ENCODE measurements around the gene TTLL5.

TTLL5 gene

GRCh38 chr14:75876530-75876929 lies 215.5 kb downstream of the TTLL5 start:
- DNase-seq, result no peak

GRCh38 chr14:75877292-75877691 lies 216.2 kb downstream of the TTLL5 start:
- no peak for DNase-seq

GRCh38 chr14:75877884-75878283 lies 216.8 kb downstream of the TTLL5 start:
- DNase-seq, result no peak

- no peak for DNase-seq
Observed at GRCh38 chr14:75879031-75879430, 218.0 kb downstream of the TTLL5 start.

DNA sequence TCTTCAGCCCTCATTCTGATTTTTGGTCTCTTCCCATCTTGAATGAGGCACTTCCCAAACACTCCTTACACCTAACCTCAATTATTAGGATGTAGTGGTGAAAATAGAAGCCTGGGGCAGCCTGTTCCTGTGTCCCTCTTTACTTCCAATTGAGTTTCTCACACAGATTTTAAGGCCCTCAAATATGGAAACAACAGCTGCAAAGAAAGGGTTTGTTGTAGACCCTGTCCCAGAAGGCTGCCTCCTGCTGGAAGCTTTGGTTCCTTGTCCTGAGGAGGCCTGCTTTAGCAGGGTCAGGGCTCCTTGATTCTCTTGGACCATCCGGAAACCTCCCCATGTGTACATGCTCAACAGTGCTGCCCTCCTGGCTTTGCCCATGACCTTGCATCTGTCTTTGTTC lies 219.5 kb downstream of the TTLL5 start:
- DNase-seq, result no peak

DNA sequence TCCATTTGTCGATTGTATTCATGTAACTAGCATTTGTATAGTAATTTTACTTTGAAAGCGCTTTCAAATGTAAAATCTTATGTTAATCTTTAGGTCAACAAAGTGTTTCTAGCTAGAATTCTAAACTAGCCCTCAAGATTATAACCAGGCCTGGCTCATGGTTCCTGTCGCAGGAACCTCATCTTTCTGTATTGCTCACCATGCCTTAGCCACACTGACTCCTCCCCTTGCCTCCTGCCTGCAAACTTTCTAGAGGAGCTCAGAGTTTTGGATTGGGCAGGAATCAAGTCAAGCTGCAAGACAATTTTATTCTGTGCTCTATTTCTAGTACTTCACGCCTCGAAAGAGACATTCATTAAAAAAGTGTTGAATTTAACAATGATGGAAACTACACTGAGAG lies 220.9 kb downstream of the TTLL5 start:
- no peak for DNase-seq

- DNase-seq, result no peak
Observed at GRCh38 chr14:75884198-75884611, 223.2 kb downstream of the TTLL5 start.

DNA sequence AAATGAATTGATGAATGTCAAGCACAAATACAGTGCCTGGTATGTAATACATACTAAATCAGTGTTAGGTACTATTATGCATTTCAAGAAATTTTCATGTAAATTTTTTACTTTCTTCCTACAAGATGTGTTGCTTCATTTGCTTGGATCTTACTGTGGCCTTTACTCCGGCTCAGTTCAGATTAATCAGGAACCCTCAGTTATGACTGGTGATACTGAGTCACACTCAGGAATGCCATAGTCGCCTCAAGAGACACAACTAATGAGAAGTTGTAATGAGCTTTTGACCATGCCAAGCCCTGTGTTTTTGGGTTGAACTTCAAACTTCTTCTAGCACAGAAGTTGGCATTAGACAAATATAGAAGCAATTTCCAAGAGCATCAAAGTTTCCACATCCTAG lies 224.8 kb downstream of the TTLL5 start:
- no peak for DNase-seq

- no peak for DNase-seq
Observed at GRCh38 chr14:75886636-75887348, 225.7 kb downstream of the TTLL5 start.

DNA sequence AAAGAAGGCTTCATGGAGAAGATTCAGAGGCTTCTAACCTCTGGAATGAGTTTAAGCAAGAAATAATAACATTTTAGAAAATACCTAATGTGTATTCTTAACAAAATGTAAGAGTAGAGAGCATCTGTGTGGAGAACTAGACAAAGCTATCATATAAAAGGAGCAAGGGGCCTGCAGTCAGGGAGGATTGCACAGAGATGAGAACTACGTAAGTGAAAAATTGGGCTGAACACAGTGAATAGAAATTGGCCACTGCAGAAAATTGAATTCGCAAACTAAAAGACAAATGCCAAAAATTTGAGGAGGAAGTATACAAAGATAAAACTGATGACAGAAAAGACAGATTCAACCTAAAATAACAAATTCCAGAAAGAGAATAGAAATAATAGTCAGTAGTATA lies 227.9 kb downstream of the TTLL5 start:
- DNase-seq, result no peak

GRCh38 chr14:75896341-75896740 lies 235.3 kb downstream of the TTLL5 start:
- DNase-seq, result no peak

DNA sequence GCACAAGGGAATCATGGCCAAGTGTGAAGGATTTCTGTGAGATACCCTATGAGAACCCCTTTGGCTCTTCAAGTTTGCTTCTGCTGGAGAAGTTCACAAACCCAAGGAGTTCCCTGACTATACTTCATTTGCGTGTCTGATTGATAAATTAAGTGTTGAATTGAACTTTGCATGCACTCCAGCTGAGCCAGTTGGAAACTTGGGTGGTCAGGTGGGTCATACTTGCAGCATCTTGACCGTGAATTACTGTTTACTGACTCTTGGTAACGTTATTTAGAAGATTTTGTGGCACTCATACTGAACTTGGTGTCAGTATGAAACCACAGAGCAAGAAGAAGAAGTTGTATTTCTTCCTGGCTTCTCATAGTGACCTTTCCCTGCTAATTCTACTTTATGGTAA lies 243.3 kb downstream of the TTLL5 start:
- no peak for DNase-seq

- DNase-seq, result no peak
Observed at GRCh38 chr14:75905147-75905904, 244.3 kb downstream of the TTLL5 start.

DNA sequence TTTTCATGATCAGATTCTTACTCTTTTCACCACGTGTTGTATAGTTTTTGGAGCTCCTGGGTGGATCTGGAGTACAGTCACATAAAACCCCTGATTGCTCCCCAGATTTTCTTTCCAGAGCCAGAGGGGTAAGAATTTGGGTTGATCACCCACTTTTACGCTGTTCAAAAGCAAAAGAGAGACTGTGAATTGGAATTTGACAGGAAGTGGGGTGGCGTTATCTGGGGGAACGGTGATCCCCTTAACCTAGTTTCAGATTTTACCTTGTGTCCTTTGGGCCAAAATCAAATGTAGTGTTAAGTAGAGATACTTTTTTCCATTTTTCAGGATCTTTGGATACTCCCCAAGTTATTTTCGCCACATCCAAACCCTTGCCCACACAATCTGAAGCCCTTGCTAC lies 245.2 kb downstream of the TTLL5 start:
- DNase-seq, result no peak

GRCh38 chr14:75906680-75907280 lies 245.7 kb downstream of the TTLL5 start:
- no peak for DNase-seq

GRCh38 chr14:75907756-75908359 lies 246.8 kb downstream of the TTLL5 start:
- no peak for DNase-seq

DNA sequence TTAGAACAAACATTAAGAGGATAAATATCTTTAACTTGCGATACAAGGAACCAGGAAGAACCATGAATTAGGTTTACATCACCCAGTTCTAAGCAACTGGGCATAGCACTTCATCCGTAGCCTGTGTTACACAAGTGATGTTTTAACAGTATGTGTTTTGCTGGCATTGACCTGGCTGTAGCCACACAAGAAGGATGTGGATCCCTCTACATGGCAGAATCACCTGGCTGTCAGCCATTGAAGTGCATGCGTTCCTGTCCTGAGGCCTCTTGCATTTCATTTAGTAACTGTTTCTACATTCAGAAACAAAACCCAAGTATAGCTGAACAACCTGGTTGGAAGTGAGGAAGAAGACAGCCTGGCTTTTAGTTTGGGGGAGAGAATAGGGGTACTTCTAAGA lies 248.6 kb downstream of the TTLL5 start:
- DNase-seq, result no peak

GRCh38 chr14:75910048-75910447 lies 249.0 kb downstream of the TTLL5 start:
- no peak for DNase-seq

DNA sequence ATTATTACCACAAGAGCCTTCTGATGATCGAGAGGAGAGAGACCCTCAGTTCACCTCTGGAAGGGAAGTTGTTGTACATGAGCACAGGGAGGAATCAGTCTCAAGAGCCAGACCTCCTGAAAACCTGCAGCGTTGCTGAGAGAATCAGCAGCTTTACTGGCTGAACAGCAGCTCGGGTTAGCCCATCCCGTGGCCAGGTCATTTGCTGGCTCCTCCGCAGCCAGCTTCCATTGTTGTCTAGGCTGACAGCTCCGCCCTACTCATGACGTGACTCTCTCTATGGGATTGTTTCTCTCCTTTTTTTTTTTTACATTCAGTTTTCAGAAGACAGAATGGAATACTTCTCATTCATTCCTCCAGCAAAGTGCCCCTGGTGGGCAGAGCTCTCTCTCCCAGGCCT lies 250.8 kb downstream of the TTLL5 start:
- no peak for DNase-seq

GRCh38 chr14:75913183-75913582 lies 252.1 kb downstream of the TTLL5 start:
- DNase-seq, result no peak

DNA sequence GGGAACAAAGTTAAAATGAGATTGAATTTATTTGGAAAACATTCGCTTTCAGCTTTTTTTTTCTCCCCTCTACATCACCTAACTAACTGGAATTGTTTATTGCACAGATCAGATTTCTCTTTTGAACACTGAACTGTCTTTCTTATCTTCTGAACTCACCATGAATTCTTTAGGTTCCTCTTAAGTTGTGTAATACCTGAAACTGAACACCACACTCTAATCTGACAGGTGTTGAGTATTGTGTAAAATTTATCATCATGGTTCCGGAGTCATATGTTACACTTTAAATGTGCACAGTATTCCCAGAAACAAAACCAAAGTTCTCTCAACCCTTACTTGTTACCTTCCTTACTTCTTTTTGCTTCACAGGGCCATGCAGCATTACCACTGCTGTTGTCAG lies 254.0 kb downstream of the TTLL5 start:
- DNase-seq, result no peak

GRCh38 chr14:75917322-75917945 lies 256.4 kb downstream of the TTLL5 start:
- no peak for DNase-seq

DNA sequence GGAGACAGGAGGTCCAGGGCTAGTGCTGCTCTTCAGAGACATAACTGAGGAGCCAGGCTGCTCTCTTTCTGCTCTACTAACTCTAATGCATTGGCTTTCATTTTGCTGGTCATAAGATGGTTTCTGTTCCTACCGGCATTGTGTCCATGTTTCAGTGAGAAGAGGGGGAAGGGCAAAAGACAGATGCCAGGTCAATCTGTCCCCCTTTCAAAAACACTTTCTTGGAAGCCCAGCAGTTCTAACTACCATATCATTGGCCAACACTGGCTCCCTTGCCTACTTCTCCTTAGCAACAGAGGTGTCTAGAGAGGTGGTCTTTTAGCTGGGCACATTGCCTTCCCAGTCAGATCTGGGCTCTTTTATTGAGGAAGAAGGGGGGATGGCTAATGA lies 256.9 kb downstream of the TTLL5 start:
- no peak for DNase-seq
